DND-41 (cell line): ENCODE results near the gene OPTN.

ENCODE experiments used
- EZH2 ChIP-seq: IDR thresholded peaks from 3 replicates; pipeline ENCODE4 v1.6.1; 2012; ENCODE audit warnings: borderline replicate concordance, low read depth, mild to moderate bottlenecking, moderate library complexity, low read length, inconsistent platforms; ENCODE audit not compliant: severe bottlenecking
- TF ChIP-seq, protein P1 (sequence below): IDR thresholded peaks from 2 replicates; pipeline ENCODE4 v1.5.1; 2012; ENCODE audit warnings: borderline replicate concordance, low read length, moderate library complexity, mild to moderate bottlenecking; ENCODE audit not compliant: poor library complexity, severe bottlenecking; ENCODE audit errors: extremely low read depth

DNA sequence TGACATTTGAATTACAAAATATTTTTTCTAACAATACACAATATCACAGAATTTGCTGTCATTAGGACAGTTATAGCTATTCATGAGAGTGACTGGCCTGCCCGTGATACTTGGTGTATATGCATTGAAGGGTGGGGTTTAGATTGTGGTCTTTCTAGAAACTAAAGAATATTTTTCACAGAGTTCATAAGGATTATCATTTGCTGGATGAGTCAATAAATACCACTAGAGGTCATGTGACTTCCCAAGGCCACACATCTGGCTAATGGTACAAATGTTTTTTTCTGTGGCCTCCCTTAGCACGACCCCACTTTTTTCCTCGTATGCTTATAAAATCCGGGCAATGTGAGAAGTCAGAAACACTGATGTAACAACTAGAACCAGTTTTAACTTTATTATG is 5.2 kb downstream of the OPTN start:
- no peak for TF ChIP-seq EZH2
- TF ChIP-seq, protein P1, sequence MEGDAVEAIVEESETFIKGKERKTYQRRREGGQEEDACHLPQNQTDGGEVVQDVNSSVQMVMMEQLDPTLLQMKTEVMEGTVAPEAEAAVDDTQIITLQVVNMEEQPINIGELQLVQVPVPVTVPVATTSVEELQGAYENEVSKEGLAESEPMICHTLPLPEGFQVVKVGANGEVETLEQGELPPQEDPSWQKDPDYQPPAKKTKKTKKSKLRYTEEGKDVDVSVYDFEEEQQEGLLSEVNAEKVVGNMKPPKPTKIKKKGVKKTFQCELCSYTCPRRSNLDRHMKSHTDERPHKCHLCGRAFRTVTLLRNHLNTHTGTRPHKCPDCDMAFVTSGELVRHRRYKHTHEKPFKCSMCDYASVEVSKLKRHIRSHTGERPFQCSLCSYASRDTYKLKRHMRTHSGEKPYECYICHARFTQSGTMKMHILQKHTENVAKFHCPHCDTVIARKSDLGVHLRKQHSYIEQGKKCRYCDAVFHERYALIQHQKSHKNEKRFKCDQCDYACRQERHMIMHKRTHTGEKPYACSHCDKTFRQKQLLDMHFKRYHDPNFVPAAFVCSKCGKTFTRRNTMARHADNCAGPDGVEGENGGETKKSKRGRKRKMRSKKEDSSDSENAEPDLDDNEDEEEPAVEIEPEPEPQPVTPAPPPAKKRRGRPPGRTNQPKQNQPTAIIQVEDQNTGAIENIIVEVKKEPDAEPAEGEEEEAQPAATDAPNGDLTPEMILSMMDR: no peak
